HG03439 (cell line): Measurements from ENCODE around the gene STAT3.
"Not testable (repeated sequence)": the region's sequence is repeated elsewhere in the genome, so short reads cannot be mapped to it uniquely, and the experiment has no call there.

ENCODE experiments used
- ATAC-seq: cut with Tn5 transposase; IDR thresholded peaks from one replicate; pipeline ENCODE4 v1.9.1; 2021; ENCODE audit warnings: mild to moderate bottlenecking, moderate library complexity; ENCODE audit not compliant: unreplicated experiment

STAT3 gene

DNA sequence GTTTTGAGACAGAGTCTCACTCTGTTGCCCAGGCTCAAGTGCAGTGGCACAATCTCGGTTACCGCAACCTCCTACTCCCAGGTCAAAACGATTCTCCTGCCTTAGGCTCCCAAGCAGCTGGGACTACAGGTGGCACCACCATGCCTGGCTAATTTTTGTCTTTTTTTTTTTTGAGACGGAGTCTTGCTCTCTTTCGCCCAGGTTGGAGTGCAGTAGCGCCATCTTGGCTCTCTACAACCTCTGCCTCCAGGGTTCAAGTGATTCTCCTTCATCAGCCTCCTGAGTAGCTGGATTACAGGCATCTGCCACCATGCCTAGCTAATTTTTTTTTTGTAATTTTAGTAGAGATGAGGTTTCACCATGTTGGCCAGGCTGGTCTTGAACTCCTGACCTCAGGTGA is 70.3 kb downstream of the STAT3 start:
- ATAC-seq = not testable (repeated sequence)

DNA sequence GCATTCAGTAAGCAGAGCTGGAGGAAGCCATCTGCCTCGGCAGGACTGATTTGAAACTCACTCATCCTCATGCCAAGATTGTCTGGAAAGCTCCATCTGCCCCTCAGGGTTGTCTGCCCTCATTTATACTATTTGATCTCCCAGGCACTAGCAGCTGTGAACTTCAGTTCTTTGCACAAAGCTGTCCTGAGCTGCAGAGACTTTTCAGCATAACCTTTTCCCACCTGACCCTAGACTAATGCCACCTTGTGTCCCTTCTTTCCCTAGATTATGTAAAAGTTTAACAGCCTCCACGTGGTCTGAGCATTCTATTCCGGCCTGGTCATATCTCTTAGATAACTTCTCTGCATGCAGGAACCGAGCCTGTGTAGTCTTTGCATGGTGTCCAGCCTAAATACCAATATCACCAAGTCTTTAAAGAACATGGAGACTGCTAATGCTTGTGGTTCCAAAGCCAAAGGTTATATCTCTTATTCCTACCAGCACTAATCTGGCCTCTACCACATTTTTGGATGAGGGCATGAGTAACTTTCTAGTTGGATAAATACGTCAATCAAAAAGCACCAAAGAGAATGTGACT is 70.9 kb downstream of the STAT3 start:
- no peak for ATAC-seq

DNA sequence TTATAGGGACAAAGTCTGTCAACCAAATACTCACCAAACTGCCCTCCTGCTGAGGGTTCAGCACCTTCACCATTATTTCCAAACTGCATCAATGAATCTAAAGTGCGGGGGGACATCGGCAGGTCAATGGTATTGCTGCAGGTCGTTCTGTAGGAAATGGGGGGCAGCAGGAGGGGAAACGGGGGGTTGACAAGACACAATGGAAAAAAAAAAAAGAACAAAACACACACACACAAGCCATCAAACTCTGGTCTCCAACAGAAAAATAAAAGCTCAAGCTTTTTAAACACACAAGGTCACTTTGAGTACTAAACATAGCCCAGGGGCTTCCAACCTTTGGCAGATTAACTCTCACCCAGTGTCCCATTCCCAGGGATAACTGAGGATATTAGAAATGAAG is 71.5 kb downstream of the STAT3 start:
- ATAC-seq = no peak

DNA sequence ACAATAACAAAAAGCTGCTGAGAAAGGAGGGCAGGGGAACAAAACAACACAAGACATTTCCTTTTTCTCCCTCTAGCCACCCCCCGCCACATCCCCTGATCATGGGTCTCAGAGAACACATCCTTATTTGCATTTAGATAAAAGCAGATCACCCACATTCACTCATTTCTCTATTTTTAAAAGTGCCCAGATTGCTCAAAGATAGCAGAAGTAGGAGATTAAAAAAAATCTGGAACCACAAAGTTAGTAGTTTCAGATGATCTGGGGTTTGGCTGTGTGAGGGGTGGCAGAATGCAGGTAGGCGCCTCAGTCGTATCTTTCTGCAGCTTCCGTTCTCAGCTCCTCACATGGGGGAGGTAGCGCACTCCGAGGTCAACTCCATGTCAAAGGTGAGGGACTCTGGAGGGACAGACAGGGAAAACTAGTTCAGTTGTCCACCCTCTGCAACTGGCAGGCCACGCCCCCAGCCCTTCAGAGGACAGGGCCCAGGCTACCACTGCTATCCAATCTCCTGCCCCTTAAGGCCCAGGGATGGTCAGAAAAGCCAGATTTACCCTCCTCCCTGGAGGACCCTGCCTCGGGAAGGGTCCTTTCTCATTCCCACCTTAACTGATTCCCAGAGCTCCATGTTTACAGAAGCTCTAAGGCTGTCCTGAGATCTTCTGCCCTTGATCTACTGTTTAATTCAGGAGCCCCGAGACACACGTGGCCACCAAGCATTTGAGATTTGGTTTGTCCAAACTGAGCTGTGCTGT is 72.7 kb downstream of the STAT3 start:
- peak; percentile 44 for ATAC-seq

DNA sequence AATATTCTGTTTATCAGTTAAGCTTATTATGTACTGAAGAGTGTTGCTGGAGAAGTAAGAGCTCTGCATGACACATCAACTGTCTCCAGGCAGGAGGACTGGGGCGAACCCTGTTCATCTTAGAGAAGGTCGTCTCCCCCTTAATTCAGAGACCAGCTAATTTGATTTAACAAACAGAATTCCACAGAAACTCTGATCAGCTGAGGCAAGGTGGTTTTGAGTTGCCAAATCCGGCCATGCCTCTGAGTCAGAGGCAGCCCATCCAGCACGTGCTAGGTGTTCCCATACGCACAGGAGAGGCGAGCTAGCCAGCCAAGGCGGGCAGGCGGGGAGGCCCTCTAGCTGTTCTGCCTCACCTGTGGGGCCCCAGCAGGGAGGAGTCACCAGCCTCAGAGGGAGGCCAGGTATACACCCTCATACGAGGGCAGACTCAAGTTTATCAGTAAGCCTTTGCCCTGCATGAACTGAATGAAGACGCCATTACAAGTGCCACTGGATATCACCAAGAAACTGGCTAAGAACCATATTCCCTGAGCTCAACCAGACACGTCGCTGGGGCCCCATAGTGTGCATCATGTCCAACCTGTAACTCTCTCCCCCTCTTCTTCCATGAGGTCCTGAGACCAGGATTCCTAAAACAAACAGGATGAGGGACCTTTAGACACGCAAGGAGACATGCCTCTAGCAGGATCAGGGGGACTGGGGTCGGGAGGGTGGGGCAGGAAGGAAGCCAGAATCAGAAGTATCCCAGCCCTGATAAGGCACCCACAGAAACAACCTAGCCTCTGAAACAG is 74.3 kb downstream of the STAT3 start:
- no peak for ATAC-seq

DNA sequence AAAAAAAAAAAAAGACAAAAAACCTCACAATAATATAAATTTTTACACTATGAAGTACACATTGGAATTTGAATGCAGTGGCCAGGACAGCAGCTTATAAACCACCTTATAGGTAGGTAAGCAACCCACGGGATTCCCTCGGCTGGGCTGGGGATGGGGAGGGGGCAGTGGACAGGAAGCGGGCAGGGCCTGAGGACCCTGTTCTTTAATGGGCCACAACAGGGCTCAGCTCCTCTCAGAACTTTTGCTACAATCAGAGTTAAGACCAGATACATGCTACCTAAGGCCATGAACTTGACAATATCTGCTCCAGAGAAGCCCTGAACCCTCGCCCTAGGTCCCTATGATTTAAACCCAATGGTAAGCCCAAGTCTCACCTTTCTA is 74.9 kb downstream of the STAT3 start:
- ATAC-seq = no peak

DNA sequence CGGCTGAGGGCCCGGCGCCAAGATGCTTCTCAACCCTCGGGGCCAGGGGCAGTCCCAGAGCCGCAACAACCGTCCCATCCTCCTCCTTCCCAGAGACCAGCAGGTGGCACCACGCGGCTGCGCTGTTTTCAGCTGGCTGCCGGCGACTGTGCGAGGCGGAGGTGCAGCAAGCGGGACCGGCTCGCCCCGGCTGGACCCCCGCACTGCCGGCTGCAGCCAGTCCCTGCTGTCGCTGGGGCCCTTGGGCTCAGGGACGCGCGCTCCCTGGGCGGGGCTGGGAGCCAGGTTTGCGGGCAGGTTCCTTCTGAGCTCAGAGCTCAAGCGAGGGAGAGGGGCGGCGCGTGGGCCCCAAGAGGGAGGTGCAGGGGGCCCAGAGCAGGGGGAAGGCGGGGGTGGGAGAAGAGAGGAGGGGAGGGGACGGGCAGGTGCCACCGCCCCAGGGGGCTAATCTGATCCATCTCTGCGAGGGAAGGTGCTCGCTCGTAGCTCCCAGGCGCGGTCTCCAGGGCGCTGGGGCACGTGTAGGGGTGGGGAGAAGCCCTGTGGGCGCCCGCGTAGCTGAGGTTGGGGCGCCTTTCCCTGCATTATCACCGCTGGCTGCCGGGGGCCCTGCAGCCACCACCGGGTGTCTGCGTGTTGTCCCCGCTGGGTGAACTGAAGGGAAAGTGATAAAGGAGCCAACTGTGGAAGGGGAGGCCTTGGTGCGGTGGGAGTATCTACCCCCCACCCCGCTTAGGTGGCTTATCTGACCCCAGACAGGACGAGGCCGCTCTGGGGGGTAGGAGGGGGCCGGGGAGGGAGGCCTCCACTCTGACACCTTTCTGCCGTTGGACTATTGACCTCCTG is 75.7 kb downstream of the STAT3 start:
- ATAC-seq = peak; percentile 47

DNA sequence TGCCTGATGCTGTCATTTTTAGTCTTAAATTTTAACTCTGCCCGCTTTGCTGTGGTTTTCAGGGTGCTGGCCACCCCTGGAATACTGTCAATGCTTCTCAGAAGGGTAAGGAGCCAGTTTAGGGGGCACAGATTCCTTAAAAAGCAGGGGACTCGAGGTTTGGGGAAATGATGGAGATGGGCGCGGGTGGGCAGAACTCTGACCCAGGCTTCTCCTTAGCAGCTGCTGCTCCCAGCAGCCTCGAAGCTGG is 76.3 kb downstream of the STAT3 start:
- no peak for ATAC-seq

DNA sequence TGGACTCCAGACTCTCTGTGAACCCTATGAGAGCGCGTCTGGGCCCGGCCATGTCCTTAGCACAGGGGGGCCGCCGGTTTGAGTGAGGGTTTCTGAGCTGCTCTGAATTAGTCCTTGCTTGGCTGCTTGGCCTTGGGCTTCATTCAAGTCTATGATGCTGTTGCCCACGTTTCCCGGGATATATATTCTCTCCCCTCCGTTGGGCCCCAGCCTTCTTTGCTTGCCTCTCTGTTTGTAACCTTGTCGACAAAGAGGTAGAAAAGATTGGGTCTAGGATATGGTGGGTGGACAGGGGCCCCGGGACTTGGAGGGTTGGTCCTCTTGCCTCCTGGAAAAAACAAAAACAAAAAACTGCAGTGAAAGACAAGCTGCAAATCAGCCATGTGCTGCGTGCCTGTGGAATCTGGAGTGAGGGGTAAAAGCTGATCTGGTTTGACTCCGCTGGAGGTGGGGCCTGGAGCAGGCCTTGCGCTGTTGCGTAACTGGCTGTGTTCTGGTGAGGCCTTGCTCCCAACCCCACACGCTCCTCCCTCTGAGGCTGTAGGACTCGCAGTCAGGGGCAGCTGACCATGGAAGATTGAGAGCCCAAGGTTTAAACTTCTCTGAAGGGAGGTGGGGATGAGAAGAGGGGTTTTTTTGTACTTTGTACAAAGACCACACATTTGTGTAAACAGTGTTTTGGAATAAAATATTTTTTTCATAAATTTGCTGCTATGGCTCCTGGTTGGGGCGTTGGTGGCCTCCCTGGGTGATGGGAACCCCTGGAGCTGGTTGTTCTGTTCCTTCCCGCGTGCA is 76.8 kb downstream of the STAT3 start:
- ATAC-seq = no peak

DNA sequence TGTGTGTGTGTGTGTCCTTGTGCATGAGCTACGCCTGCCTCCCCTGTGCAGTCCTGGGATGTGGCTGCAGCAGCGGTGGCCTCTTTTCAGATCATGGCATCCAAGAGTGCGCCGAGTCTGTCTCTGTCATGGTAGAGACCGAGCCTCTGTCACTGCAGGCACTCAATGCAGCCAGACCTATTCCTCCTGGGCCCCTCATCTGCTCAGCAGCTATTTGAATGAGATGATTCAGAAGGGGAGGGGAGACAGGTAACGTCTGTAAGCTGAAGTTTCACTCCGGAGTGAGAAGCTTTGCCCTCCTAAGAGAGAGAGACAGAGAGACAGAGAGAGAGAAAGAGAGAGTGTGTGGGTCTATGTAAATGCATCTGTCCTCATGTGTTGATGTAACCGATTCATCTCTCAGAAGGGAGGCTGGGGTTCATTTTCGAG is 77.4 kb downstream of the STAT3 start:
- ATAC-seq = no peak

DNA sequence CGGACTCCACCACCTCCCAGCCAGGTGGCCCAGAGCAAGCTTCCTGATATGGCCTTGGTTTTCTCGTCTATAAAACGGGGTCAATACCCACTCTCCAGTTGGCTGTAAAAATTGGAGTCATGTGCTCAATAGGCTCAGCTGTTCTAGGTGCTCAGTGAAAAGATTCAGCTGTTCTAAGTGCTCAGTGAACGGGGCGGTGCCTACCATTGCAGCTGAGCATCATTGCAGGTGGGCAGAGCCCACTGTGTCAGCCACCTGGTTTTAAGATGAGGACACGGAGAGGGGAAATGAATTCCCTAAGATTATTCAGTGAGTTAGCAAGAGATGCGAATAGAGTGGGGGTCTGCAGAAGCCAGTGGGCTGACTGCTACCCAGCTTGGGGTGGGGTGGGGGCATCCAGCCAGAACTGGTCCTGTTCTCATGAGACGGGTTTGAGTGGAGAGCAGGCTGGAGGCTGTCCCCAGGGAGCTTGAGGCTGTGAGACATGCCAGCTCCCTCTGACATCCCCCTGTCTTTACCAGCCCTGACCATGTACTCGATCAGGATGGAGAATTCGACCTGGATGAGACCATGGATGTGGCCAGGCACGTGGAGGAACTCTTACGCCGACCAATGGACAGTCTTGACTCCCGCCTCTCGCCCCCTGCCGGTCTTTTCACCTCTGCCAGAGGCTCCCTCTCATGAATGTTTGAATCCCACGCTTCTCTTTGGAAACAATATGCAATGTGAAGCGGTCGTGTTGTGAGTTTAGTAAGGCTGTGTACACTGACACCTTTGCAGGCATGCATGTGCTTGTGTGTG is 78.1 kb downstream of the STAT3 start:
- ATAC-seq = no peak

DNA sequence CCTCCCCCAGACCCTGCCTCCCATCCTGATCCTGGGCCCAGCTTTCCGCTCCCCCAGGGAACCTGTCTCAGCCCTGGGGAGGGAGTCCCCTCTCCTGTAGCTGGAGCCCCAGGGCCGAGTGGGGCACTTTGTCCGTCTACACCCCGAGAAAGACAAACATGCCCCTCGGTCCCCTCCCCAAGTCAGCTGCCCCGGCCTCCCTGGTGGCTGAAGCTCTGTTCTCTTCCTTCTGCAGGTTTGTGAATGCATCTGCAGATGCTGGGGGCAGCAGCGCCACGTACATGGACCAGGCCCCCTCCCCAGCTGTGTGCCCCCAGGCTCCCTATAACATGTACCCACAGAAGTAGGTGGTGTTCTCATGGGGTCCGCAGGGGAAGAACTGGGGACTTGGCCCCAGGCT is 79.1 kb downstream of the STAT3 start:
- no peak for ATAC-seq

DNA sequence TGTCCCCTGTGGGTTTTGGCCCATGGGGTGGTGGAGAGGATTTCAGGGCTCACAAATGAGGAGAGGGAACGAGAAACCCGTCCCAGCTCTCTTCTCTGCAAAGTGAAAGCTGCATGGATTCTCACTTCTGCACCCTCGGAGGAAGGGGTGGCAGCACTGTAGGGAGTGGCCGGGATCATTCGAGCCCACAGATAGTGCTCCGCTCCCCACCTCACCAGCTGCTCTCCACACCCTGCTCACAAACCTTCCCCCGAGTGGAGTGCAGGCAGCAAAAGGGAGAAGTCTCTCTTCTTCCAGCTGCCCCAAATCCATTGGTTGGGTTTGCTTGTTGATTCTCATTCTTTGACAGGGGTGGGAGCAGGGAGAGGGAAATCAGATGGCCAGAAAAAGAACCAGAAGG is 79.8 kb downstream of the STAT3 start:
- no peak for ATAC-seq

DNA sequence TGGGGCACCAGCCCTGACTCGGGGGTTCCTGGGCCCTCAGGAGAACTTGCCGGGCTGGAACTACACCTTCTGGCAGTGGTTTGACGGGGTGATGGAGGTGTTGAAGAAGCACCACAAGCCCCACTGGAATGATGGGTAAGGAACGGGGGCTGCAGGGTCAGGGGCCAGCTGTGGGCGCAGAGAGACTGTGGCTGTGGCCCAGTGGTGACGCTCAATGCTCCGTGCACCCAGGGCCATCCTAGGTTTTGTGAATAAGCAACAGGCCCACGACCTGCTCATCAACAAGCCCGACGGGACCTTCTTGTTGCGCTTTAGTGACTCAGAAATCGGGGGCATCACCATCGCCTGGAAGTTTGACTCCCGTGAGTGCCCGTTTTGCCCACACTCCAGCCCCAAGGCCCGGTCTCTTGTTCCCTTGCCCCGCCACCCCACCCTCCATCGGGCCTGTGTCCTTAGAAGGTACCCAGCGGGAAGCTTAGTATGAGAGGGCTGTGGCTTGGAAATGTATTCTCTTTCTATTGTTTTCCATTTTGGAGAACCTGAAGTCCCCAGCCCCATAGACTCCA is 80.8 kb downstream of the STAT3 start:
- no peak for ATAC-seq

DNA sequence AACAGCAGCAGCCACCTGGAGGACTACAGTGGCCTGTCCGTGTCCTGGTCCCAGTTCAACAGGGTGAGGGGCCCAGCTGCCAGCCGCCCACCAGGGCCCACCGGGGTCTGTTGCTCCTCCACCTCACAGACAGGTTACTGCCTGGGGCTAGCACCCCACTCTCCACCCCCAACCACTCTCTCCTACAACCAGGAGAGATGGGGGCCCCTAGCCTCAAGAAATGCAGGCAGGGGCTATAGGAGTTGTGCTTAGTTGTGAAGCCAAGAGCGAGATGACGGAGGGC is 81.9 kb downstream of the STAT3 start:
- ATAC-seq = no peak

DNA sequence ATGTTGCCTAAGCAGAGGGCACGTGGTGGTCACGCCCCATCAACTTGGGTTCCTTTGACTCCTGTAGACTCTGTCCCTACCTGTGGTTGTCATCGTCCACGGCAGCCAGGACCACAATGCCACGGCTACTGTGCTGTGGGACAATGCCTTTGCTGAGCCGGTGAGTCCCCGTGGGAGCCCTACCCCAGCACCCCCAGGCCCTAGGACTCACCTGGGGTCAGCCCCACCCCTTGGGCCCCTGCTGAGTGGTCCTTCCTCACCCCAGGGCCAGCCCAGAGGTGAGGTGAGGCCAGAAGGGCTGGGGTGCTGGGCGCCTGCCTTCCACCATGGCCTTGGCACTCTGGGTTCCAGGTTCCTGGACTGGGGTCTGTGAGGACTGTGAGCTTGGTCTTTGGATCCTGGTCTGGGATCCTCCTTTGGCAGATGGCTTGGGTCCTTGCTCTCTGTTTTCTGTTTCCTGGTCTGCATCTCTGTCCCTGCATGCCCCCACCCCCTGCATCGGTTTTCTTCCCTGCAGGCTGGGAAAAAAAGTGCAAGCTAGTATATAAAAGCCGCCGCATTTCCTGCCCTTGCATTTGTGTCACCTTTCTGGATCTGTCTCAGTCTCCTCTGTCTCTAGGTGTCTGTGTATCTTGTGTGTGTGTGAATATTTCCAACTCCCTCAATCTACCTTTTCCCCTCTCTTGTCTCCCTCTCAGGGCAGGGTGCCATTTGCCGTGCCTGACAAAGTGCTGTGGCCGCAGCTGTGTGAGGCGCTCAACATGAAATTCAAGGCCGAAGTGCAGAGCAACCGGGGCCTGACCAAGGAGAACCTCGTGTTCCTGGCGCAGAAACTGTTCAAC is 82.5 kb downstream of the STAT3 start:
- ATAC-seq = no peak

DNA sequence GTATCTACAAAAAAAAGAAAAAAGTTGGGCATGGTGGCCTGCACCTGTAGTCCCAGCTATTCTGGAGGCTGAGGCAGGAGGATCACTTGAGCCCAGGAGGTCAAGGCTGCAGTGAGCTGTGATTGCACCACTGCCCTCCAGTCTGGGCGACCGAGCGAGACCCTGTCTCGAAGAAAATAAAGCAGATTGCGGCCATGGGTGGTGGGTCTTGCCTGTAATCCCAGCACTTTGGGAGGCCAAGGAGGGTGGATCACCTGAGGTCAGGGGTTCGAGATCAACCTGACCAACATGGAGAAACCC is 83.3 kb downstream of the STAT3 start:
- not testable (repeated sequence) for ATAC-seq

DNA sequence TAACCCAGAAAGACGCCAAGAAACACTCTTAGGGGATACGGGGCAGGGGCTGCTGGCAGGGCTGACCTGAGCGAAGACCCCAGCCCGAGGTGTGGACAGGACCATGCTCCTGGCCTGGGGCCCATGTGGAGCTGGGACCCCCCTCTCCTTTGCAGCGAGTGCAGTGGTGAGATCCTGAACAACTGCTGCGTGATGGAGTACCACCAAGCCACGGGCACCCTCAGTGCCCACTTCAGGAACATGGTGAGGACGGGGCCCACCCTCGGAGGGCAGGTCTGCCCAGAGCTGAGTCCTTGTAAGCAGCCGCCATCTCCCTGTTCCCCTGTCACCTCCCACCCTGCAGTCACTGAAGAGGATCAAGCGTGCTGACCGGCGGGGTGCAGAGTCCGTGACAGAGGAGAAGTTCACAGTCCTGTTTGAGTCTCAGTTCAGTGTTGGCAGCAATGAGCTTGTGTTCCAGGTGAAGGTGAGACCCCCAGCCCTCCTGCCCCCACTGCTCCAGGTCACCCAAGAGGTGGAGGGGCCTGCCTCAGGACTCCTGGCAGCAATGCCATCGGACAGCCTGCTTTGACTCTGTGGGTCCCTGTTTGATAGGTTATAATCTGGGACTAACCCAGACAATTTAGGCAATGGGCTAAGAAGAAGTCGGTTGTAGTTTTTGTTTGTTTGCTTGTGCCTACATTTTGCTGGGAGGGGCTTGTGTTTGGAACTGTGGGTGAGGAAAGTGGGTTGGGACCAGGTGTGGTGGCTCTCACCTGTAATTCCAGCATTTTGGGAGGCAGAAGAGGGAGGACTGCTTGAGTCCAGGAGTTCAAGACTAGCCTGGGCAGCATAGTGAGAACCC is 83.8 kb downstream of the STAT3 start:
- ATAC-seq = no peak
